Hepatocyte (in vitro differentiated cells): Measurements from ENCODE around the gene CRB1.
"Not testable (repeated sequence)": the region's sequence is repeated elsewhere in the genome, so short reads cannot be mapped to it uniquely, and the experiment has no call there.

Source experiments
- EZH2 ChIP-seq: fragments of 200-600 bp; sonication (generic); IDR thresholded peaks from 2 replicates; pipeline ENCODE4 v1.6.1; 2016; ENCODE audit warnings: antibody characterized with exemption, mild to moderate bottlenecking, borderline replicate concordance
- TF ChIP-seq, protein P1 (sequence below): fragments of 200-600 bp; sonication (generic); IDR thresholded peaks from 2 replicates; pipeline ENCODE4 v1.5.1; 2016; ENCODE audit warnings: antibody characterized with exemption, mild to moderate bottlenecking; ENCODE audit not compliant: poor library complexity

DNA sequence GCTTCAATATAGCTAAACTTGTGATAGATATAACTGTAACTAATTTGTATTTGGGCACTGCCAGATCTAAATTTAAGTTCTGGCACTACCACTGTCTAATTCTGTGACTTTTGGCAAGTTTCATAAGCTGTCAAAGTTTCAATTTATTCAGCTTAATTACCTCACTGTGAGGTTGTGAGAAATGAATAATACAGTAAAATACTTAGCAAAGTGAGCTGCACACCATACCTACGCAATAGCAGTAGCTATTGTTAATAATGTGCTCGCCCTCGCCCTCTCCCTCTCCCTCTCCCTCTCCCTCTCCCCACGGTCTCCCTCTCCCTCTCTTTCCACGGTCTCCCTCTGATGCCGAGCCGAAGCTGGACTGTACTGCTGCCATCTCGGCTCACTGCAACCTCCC lies 136.7 kb downstream of the CRB1 start:
- TF ChIP-seq, protein P1, sequence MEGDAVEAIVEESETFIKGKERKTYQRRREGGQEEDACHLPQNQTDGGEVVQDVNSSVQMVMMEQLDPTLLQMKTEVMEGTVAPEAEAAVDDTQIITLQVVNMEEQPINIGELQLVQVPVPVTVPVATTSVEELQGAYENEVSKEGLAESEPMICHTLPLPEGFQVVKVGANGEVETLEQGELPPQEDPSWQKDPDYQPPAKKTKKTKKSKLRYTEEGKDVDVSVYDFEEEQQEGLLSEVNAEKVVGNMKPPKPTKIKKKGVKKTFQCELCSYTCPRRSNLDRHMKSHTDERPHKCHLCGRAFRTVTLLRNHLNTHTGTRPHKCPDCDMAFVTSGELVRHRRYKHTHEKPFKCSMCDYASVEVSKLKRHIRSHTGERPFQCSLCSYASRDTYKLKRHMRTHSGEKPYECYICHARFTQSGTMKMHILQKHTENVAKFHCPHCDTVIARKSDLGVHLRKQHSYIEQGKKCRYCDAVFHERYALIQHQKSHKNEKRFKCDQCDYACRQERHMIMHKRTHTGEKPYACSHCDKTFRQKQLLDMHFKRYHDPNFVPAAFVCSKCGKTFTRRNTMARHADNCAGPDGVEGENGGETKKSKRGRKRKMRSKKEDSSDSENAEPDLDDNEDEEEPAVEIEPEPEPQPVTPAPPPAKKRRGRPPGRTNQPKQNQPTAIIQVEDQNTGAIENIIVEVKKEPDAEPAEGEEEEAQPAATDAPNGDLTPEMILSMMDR: not testable (repeated sequence)
- TF ChIP-seq EZH2: not testable (repeated sequence)
